Rectal smooth muscle tissue (tissue), 1 donor: ENCODE results near the gene EEF1G.

ENCODE experiments used
- H3K27ac ChIP-seq: one replicate; pipeline ENCODE4 v1.7.0; 2013; ENCODE audit warnings: low read depth, low read length, inconsistent platforms
- H3K27me3 ChIP-seq: one replicate; pipeline ENCODE4 v1.7.0; 2013; ENCODE audit warnings: low read length; ENCODE audit not compliant: control insufficient read depth, insufficient read depth
- H3K36me3 ChIP-seq: one replicate; pipeline ENCODE4 v1.7.0; 2013; ENCODE audit warnings: low read length; ENCODE audit not compliant: control insufficient read depth, insufficient read depth
- H3K4me1 ChIP-seq: one replicate; pipeline ENCODE4 v1.7.0; 2013; ENCODE audit warnings: low read length; ENCODE audit not compliant: control insufficient read depth, insufficient read depth
- H3K4me3 ChIP-seq: one replicate; pipeline ENCODE4 v1.7.0; 2013; ENCODE audit warnings: low read length
- H3K9ac ChIP-seq: one replicate; pipeline ENCODE4 v1.7.0; 2013; ENCODE audit warnings: low read length

Gene EEF1G

GRCh38 chr11:62535802-62536201 is 37.9 kb downstream of the EEF1G start:
- Histone ChIP-seq H3K36me3 (peaks cover 47% of the 10 kb centered on the region), H3K9ac (no peak overlapping the region), H3K27ac (no peak overlapping the region), H3K4me3 (no peak overlapping the region), H3K4me1 (peaks cover 36% of the 10 kb centered on the region), H3K27me3 (no peaks in the 10 kb centered on the region)

GRCh38 chr11:62534779-62535545 is 38.7 kb downstream of the EEF1G start:
- peaks cover 56% of the 10 kb centered on the region for H3K36me3 ChIP-seq
- H3K4me1 ChIP-seq, result peaks cover 35% of the 10 kb centered on the region
- no peak overlapping the region for H3K9ac ChIP-seq
- no peak overlapping the region for H3K27ac ChIP-seq
- no peak overlapping the region for H3K4me3 ChIP-seq
- no peaks in the 10 kb centered on the region for H3K27me3 ChIP-seq

GRCh38 chr11:62532096-62532495 is 41.6 kb downstream of the EEF1G start:
- Histone ChIP-seq H3K27ac (no peak overlapping the region), H3K9ac (no peak overlapping the region), H3K4me1 (peaks cover 10% of the 10 kb centered on the region), H3K4me3 (no peak overlapping the region), H3K36me3 (peaks cover 67% of the 10 kb centered on the region), H3K27me3 (no peaks in the 10 kb centered on the region)

GRCh38 chr11:62516736-62517371 is 56.8 kb downstream of the EEF1G start:
- H3K27ac ChIP-seq, result no peak overlapping the region
- peaks cover 17% of the 10 kb centered on the region for H3K36me3 ChIP-seq
- H3K4me3 ChIP-seq, result no peak overlapping the region
- H3K27me3 ChIP-seq, result no peaks in the 10 kb centered on the region
- H3K4me1 ChIP-seq, result no peaks in the 10 kb centered on the region
- no peak overlapping the region for H3K9ac ChIP-seq

- Histone ChIP-seq H3K4me1 (no peaks in the 10 kb centered on the region), H3K4me3 (no peak overlapping the region), H3K27ac (no peak overlapping the region), H3K27me3 (no peaks in the 10 kb centered on the region), H3K9ac (no peak overlapping the region), H3K36me3 (peaks cover 12% of the 10 kb centered on the region)
These were observed 59.5 kb downstream of the EEF1G start for GRCh38 chr11:62514151-62514550.

GRCh38 chr11:62513626-62514025 is 60.1 kb downstream of the EEF1G start:
- H3K36me3 ChIP-seq, result peaks cover 6% of the 10 kb centered on the region
- H3K4me3 ChIP-seq, result no peak overlapping the region
- no peaks in the 10 kb centered on the region for H3K27me3 ChIP-seq
- H3K27ac ChIP-seq, result no peak overlapping the region
- peaks cover 4% of the 10 kb centered on the region for H3K4me1 ChIP-seq
- H3K9ac ChIP-seq, result no peak overlapping the region

GRCh38 chr11:62512961-62513360 is 60.7 kb downstream of the EEF1G start:
- Histone ChIP-seq H3K27me3 (no peaks in the 10 kb centered on the region), H3K4me3 (no peak overlapping the region), H3K9ac (no peak overlapping the region), H3K4me1 (peaks cover 7% of the 10 kb centered on the region), H3K27ac (no peak overlapping the region), H3K36me3 (peaks cover 1% of the 10 kb centered on the region)
